GM21367 (cell line): ENCODE measurements around the gene NCF2.
"Not testable (repeated sequence)": the region's sequence is repeated elsewhere in the genome, so short reads cannot be mapped to it uniquely, and the experiment has no call there.

ENCODE experiments used
- ATAC-seq: cut with Tn5 transposase; IDR thresholded peaks from one replicate; pipeline ENCODE4 v1.9.1; 2021; ENCODE audit not compliant: unreplicated experiment

The NCF2 gene

GRCh38 chr1:183612975-183613374 is 22.7 kb upstream of the NCF2 start:
- not testable (repeated sequence) for ATAC-seq

- no peak for ATAC-seq
Observed at GRCh38 chr1:183612407-183612806, 22.1 kb upstream of the NCF2 start.

GRCh38 chr1:183611021-183611420 is 20.8 kb upstream of the NCF2 start:
- ATAC-seq, result no peak

- ATAC-seq, result no peak
Observed at GRCh38 chr1:183609759-183610452, 19.6 kb upstream of the NCF2 start.

- peak; percentile 37 for ATAC-seq
Observed at GRCh38 chr1:183609313-183609712, 19.1 kb upstream of the NCF2 start.

- no peak for ATAC-seq
Observed at GRCh38 chr1:183607322-183607980, 17.2 kb upstream of the NCF2 start.

- ATAC-seq, result no peak
Observed at GRCh38 chr1:183605904-183606303, 15.6 kb upstream of the NCF2 start.

GRCh38 chr1:183604815-183605214 is 14.6 kb upstream of the NCF2 start:
- ATAC-seq, result peak; percentile 24

GRCh38 chr1:183604038-183604808 is 14.0 kb upstream of the NCF2 start:
- peak; percentile 35 for ATAC-seq

GRCh38 chr1:183602510-183602909 is 12.3 kb upstream of the NCF2 start:
- no peak for ATAC-seq

GRCh38 chr1:183600634-183601033 is 10.4 kb upstream of the NCF2 start:
- no peak for ATAC-seq

GRCh38 chr1:183600136-183600535 is 9.9 kb upstream of the NCF2 start:
- no peak for ATAC-seq

GRCh38 chr1:183598386-183598785 is 8.1 kb upstream of the NCF2 start:
- peak; percentile 50 for ATAC-seq

GRCh38 chr1:183597656-183598347 is 7.5 kb upstream of the NCF2 start:
- no peak for ATAC-seq

- no peak for ATAC-seq
Observed at GRCh38 chr1:183596500-183596899, 6.2 kb upstream of the NCF2 start.

GRCh38 chr1:183595537-183595936 is 5.3 kb upstream of the NCF2 start:
- ATAC-seq, result no peak

- ATAC-seq, result peak; percentile 45
Observed at GRCh38 chr1:183593356-183593755, 3.1 kb upstream of the NCF2 start.

GRCh38 chr1:183592733-183593132 is 2.5 kb upstream of the NCF2 start:
- no peak for ATAC-seq

- peak; percentile 12 for ATAC-seq
Observed at GRCh38 chr1:183589874-183590243, 400 bp downstream of the NCF2 start.

GRCh38 chr1:183589384-183589783 is 875 bp downstream of the NCF2 start:
- ATAC-seq, result no peak

- ATAC-seq, result no peak
Observed at GRCh38 chr1:183588827-183589226, 1.4 kb downstream of the NCF2 start.
